Urinary bladder (tissue), 4 donors: ENCODE data around the gene TBC1D22A. TPM values are rescaled to one million over a fixed set of nuclear protein-coding genes. Genes with fewer than 3 reads are reported as not detected.

ENCODE experiments used
- DNase-seq: peaks from one replicate; pipeline ENCODE4 v3.0.0-alpha.2; 2015; ENCODE audit errors: extremely low spot score
- H3K27ac ChIP-seq: one replicate; pipeline ENCODE4 v1.5.1; 2013; ENCODE audit warnings: low read depth, mild to moderate bottlenecking, moderate library complexity
- H3K36me3 ChIP-seq: one replicate; pipeline ENCODE4 v1.6.1; 2013; ENCODE audit warnings: mild to moderate bottlenecking, moderate library complexity; ENCODE audit not compliant: insufficient read depth
- H3K4me1 ChIP-seq: one replicate; pipeline ENCODE4 v1.6.1; 2013; ENCODE audit warnings: mild to moderate bottlenecking, moderate library complexity; ENCODE audit not compliant: insufficient read depth
- H3K4me3 ChIP-seq: one replicate; pipeline ENCODE4 v1.5.1; 2013; ENCODE audit warnings: low read depth, low read length
- WGBS: extraction: QIAGEN DNeasy Blood & Tissue Kit; methylation state at CpG from one replicate; pipeline ENCODE4 v1.1.7; 2013; 5-methylcytosine and 5-hydroxymethylcytosine counted together
- polyA plus RNA-seq: library from polyadenylated mRNA; stranded (reverse); fragments of 200-250 nt; gene quantifications from one replicate; pipeline ENCODE4 v1.2.3, GENCODE V29; 2013
- total RNA-seq: library from RNA; depleted of rRNA; stranded (reverse); fragments of >200 nt; gene quantifications from one replicate; pipeline ENCODE4 v1.2.3, GENCODE V29; 2014
- donor health status: healthy with polysubstance abuse.
- donor health status: healthy.

The TBC1D22A gene
- total and polyA plus RNA-seq, 2 donors, result 7.7 to 19.1 TPM

- DNase-seq, result no peak
- Histone ChIP-seq H3K4me3 (no peak overlapping the region), H3K27ac (no peak overlapping the region), H3K36me3 (no peaks in the 10 kb centered on the region), H3K4me1 (no peaks in the 10 kb centered on the region)
- WGBS, result 92% methylated on average over 21 of the region's 21 CpGs
These were observed 410.5 kb downstream of the TBC1D22A start for GRCh38 chr22:47172771-47173534.

GRCh38 chr22:47173535-47174021 is 411.1 kb downstream of the TBC1D22A start:
- H3K27ac ChIP-seq, result no peak overlapping the region
- H3K4me3 ChIP-seq, result no peak overlapping the region
- H3K36me3 ChIP-seq, result no peaks in the 10 kb centered on the region
- WGBS, result 89% methylated on average over 17 of the region's 17 CpGs
- no peak for DNase-seq
- no peaks in the 10 kb centered on the region for H3K4me1 ChIP-seq

- Histone ChIP-seq H3K36me3 (no peaks in the 10 kb centered on the region), H3K4me1 (no peaks in the 10 kb centered on the region), H3K4me3 (no peak overlapping the region), H3K27ac (no peak overlapping the region)
- 96% methylated on average over 21 of the region's 21 CpGs for WGBS
- DNase-seq, result no peak
These were observed 411.6 kb downstream of the TBC1D22A start for GRCh38 chr22:47174096-47174495.

GRCh38 chr22:47174671-47175112 is 412.2 kb downstream of the TBC1D22A start:
- Histone ChIP-seq H3K4me3 (no peak overlapping the region), H3K27ac (no peak overlapping the region), H3K4me1 (no peaks in the 10 kb centered on the region), H3K36me3 (no peaks in the 10 kb centered on the region)
- 83% methylated on average over 14 of the region's 14 CpGs for WGBS
- no peak for DNase-seq

- Histone ChIP-seq H3K36me3 (no peaks in the 10 kb centered on the region), H3K4me3 (no peak overlapping the region), H3K4me1 (no peaks in the 10 kb centered on the region), H3K27ac (no peak overlapping the region)
- 60% methylated on average over 38 of the region's 38 CpGs for WGBS
- peak; percentile 59 for DNase-seq
These were observed 412.9 kb downstream of the TBC1D22A start for GRCh38 chr22:47175151-47176025.

GRCh38 chr22:47176026-47176389 is 413.6 kb downstream of the TBC1D22A start:
- H3K4me1 ChIP-seq, result no peaks in the 10 kb centered on the region
- WGBS, result 77% methylated on average over 9 of the region's 9 CpGs
- no peak overlapping the region for H3K4me3 ChIP-seq
- no peak for DNase-seq
- H3K36me3 ChIP-seq, result no peaks in the 10 kb centered on the region
- H3K27ac ChIP-seq, result no peak overlapping the region

GRCh38 chr22:47176573-47177333 is 414.3 kb downstream of the TBC1D22A start:
- DNase-seq, result no peak
- Histone ChIP-seq H3K36me3 (no peaks in the 10 kb centered on the region), H3K4me3 (no peak overlapping the region), H3K27ac (no peak overlapping the region), H3K4me1 (no peaks in the 10 kb centered on the region)
- 97% methylated on average over 24 of the region's 24 CpGs for WGBS

- WGBS, result 95% methylated on average over 16 of the region's 16 CpGs
- Histone ChIP-seq H3K27ac (no peak overlapping the region), H3K4me3 (no peak overlapping the region), H3K4me1 (no peaks in the 10 kb centered on the region), H3K36me3 (no peaks in the 10 kb centered on the region)
- DNase-seq, result no peak
These were observed 414.9 kb downstream of the TBC1D22A start for GRCh38 chr22:47177334-47177815.

GRCh38 chr22:47178339-47178738 is 415.9 kb downstream of the TBC1D22A start:
- H3K4me1 ChIP-seq, result no peaks in the 10 kb centered on the region
- WGBS, result 97% methylated on average over 5 of the region's 5 CpGs
- H3K27ac ChIP-seq, result no peak overlapping the region
- DNase-seq, result no peak
- H3K4me3 ChIP-seq, result no peak overlapping the region
- H3K36me3 ChIP-seq, result no peaks in the 10 kb centered on the region

GRCh38 chr22:47180796-47181195 is 418.3 kb downstream of the TBC1D22A start:
- Histone ChIP-seq H3K27ac (no peak overlapping the region), H3K36me3 (no peaks in the 10 kb centered on the region), H3K4me3 (no peak overlapping the region), H3K4me1 (no peaks in the 10 kb centered on the region)
- WGBS, result 95% methylated on average over 2 of the region's 2 CpGs
- no peak for DNase-seq

- 89% methylated on average over 9 of the region's 9 CpGs for WGBS
- H3K4me1 ChIP-seq, result no peaks in the 10 kb centered on the region
- H3K27ac ChIP-seq, result no peak overlapping the region
- no peak overlapping the region for H3K4me3 ChIP-seq
- H3K36me3 ChIP-seq, result no peaks in the 10 kb centered on the region
- no peak for DNase-seq
These were observed 424.9 kb downstream of the TBC1D22A start for GRCh38 chr22:47187176-47187957.

- Histone ChIP-seq H3K4me3 (no peak overlapping the region), H3K4me1 (no peaks in the 10 kb centered on the region), H3K27ac (no peak overlapping the region), H3K36me3 (no peaks in the 10 kb centered on the region)
- WGBS, result 78% methylated on average over 17 of the region's 17 CpGs
- no peak for DNase-seq
These were observed 426.0 kb downstream of the TBC1D22A start for GRCh38 chr22:47188261-47189055.
